HCT116 (cell line): ENCODE results near the gene SPATA2L. TPM values are rescaled to one million over a fixed set of nuclear protein-coding genes. Genes with fewer than 3 reads are reported as not detected.
"Not testable (repeated sequence)": the region's sequence is repeated elsewhere in the genome, so short reads cannot be mapped to it uniquely, and the experiment has no call there.

ENCODE experiments used
- ATAC-seq: fragments of 200-7000 bp; cut with Tn5 transposase; 2 replicates; pipeline ENCODE4 v1.9.1; 2020; ENCODE audit warnings: mild to moderate bottlenecking, moderate library complexity
- BruUV-seq: library from RNA; stranded (reverse); fragments of 400-500 nt; replicated peaks from 2 replicates; lab custom pipeline; 2021; lab: Mats Ljungman, UMichigan
- CTCF ChIA-PET: fragments of 300-600 bp; sonication (Branson Sonifier 250); formaldehyde crosslinking; loops from one replicate; lab custom pipeline; 2021; ENCODE audit warnings: antibody characterized with exemption; lab: Charles Lee
- POLR2A ChIA-PET: fragments of 300-600, 350-600 bp; sonication (Branson Sonifier 250); formaldehyde crosslinking; loops from one replicate; lab custom pipeline; 2021; ENCODE audit warnings: antibody characterized with exemption; lab: Charles Lee
- RAD21 ChIA-PET, 2 experiments: fragments of 300-600 bp; sonication (Branson Sonifier 250); formaldehyde crosslinking; loops; one replicate each; lab custom pipeline; 2023; ENCODE audit warnings: low total read pairs in 2 of 2; ENCODE audit not compliant: uncharacterized antibody in 2 of 2, unreplicated experiment in 2 of 2, low non-redundant PET in 1 of 2; lab: Charles Lee
- DNase-seq: peaks from one replicate; pipeline ENCODE4 v3.0.0-alpha.2; 2010; ENCODE audit warnings: low read depth, low spot score
- H2AFZ ChIP-seq: fragments of 200-600 bp; shearing (Covaris generic), sonication (generic); 2 replicates; pipeline ENCODE4 v1.6.1; 2017; ENCODE audit warnings: low read depth, mixed run types, mixed read lengths, antibody characterized with exemption, low read length; ENCODE audit not compliant: poor library complexity, severe bottlenecking
- H3K27ac ChIP-seq: 2 replicates; pipeline ENCODE4 v1.5.1; 2012; ENCODE audit warnings: low read depth, low read length
- H3K27me3 ChIP-seq: fragments of 200-600 bp; sonication (generic); 2 replicates; pipeline ENCODE4 v1.6.1; 2016; ENCODE audit warnings: mixed run types, low read length, mixed read lengths; ENCODE audit not compliant: insufficient read depth
- H3K36me3 ChIP-seq, 2 experiments: fragments of 200-500 bp in 1 of 2; fragments of 200-600 bp in 1 of 2; sonication (Bioruptor generic) in 1 of 2; sonication (generic) in 1 of 2; 2 replicates each; pipeline versions ENCODE4 v1.5.1 to v1.6.1; 2014 to 2016; ENCODE audit warnings: low read length in 2 of 2, inconsistent platforms in 1 of 2, mixed read lengths in 1 of 2, mixed run types in 1 of 2; ENCODE audit not compliant: insufficient read depth in 2 of 2, control insufficient read depth in 1 of 2
- H3K4me1 ChIP-seq, 2 experiments: fragments of 200-600 bp in 1 of 2; sonication (generic) in 1 of 2; 2 replicates each; pipeline versions ENCODE4 v1.5.1 to v1.6.1; 2012 to 2017; ENCODE audit warnings: low read length in 2 of 2, inconsistent platforms in 1 of 2, mild to moderate bottlenecking in 1 of 2, mixed read lengths in 1 of 2, mixed run types in 1 of 2, moderate library complexity in 1 of 2; ENCODE audit not compliant: insufficient read depth in 2 of 2, control insufficient read depth in 1 of 2
- H3K4me2 ChIP-seq: fragments of 200-600 bp; sonication (generic); 2 replicates; pipeline ENCODE4 v1.6.1; 2017; ENCODE audit warnings: mixed run types, low read length, mixed read lengths
- H3K4me3 ChIP-seq, 2 experiments: fragments of 200-600 bp in 1 of 2; sonication (generic) in 1 of 2; replicated peaks in 1 of 2; 2 replicates each; pipeline ENCODE4 v1.5.1; 2011 to 2016; ENCODE audit warnings: low read length in 2 of 2, control low read depth in 1 of 2, low read depth in 1 of 2, mild to moderate bottlenecking in 1 of 2, mixed read lengths in 1 of 2, mixed run types in 1 of 2
- H3K79me2 ChIP-seq: fragments of 200-600 bp; sonication (generic); 2 replicates; pipeline ENCODE4 v1.6.1; 2017; ENCODE audit warnings: mild to moderate bottlenecking, mixed run types, low read length, moderate library complexity, mixed read lengths; ENCODE audit not compliant: insufficient read depth
- H3K9ac ChIP-seq: fragments of 200-600 bp; sonication (generic); 2 replicates; pipeline ENCODE4 v1.6.1; 2016; ENCODE audit warnings: low read length, mixed read lengths
- H3K9me2 ChIP-seq: fragments of 200-600 bp; sonication (generic), shearing (Covaris generic); 2 replicates; pipeline ENCODE4 v1.6.1; 2017; ENCODE audit warnings: mixed run types, mild to moderate bottlenecking, moderate library complexity; ENCODE audit not compliant: insufficient read depth
- H3K9me3 ChIP-seq, 2 experiments: fragments of 200-500 bp in 1 of 2; fragments of 200-600 bp in 1 of 2; sonication (Bioruptor generic) in 1 of 2; sonication (generic) in 1 of 2; 2 replicates each; pipeline ENCODE4 v1.6.1; 2014 to 2017; ENCODE audit warnings: low read length in 2 of 2, mixed read lengths in 2 of 2, inconsistent platforms in 1 of 2, low read depth in 1 of 2, mild to moderate bottlenecking in 1 of 2, mixed run types in 1 of 2, moderate library complexity in 1 of 2; ENCODE audit not compliant: control insufficient read depth in 1 of 2, insufficient read depth in 1 of 2
- H4K20me1 ChIP-seq: fragments of 200-600 bp; sonication (generic), shearing (Covaris generic); 2 replicates; pipeline ENCODE4 v1.6.1; 2017; ENCODE audit warnings: mixed run types, mild to moderate bottlenecking, moderate library complexity; ENCODE audit not compliant: insufficient read depth
- CBX3 ChIP-seq: IDR thresholded peaks from 2 replicates; pipeline ENCODE4 v1.6.1; 2012; ENCODE audit warnings: low read depth
- FOSL1 ChIP-seq: IDR thresholded peaks from 2 replicates; pipeline ENCODE4 v1.6.1; 2012; ENCODE audit warnings: low read depth
- JUND ChIP-seq: IDR thresholded peaks from 2 replicates; pipeline ENCODE4 v1.6.1; 2012
- POLR2A ChIP-seq: IDR thresholded peaks from 2 replicates; pipeline ENCODE4 v1.7.0; 2011; ENCODE audit warnings: borderline replicate concordance; ENCODE audit not compliant: insufficient read depth, insufficient read length; ENCODE audit errors: extremely low read depth
- SRF ChIP-seq: IDR thresholded peaks from 2 replicates; pipeline ENCODE4 v1.6.1; 2012; ENCODE audit warnings: low read depth
- intact Hi-C: fragments of 100-400 bp; cut with micrococcal nuclease; formaldehyde crosslinking; loops from 2 replicates; pipeline ENCODE4 v1.10.0; 2022
- total RNA-seq: library from RNA; stranded (reverse); gene quantifications from one replicate; pipeline ENCODE4 v1.2.1, GENCODE V29; 2021; ENCODE audit not compliant: unreplicated experiment
- TF ChIP-seq, protein P1 (sequence below), 3 experiments: fragments of 200-600 bp in 1 of 3; sonication (generic) in 1 of 3; IDR thresholded peaks in 2 of 3; conservative IDR thresholded peaks in 1 of 3; 2 replicates each; pipeline ENCODE4 v1.5.1; 2012 to 2017; ENCODE audit warnings: low read depth in 2 of 3, low read length in 2 of 3, antibody characterized with exemption in 1 of 3, borderline replicate concordance in 1 of 3, control low read depth in 1 of 3, mild to moderate bottlenecking in 1 of 3, mixed read lengths in 1 of 3, mixed run types in 1 of 3, moderate library complexity in 1 of 3; ENCODE audit not compliant: insufficient read depth in 1 of 3
- TF ChIP-seq, protein P2 (sequence below): IDR thresholded peaks from 2 replicates; pipeline ENCODE4 v1.6.1; 2011; ENCODE audit warnings: mild to moderate bottlenecking, low read length, moderate library complexity; ENCODE audit not compliant: insufficient replicate concordance; ENCODE audit errors: extremely low read depth

The SPATA2L gene
- total RNA-seq, 1 experiment from 2014 or later, result 50.5 TPM

DNA sequence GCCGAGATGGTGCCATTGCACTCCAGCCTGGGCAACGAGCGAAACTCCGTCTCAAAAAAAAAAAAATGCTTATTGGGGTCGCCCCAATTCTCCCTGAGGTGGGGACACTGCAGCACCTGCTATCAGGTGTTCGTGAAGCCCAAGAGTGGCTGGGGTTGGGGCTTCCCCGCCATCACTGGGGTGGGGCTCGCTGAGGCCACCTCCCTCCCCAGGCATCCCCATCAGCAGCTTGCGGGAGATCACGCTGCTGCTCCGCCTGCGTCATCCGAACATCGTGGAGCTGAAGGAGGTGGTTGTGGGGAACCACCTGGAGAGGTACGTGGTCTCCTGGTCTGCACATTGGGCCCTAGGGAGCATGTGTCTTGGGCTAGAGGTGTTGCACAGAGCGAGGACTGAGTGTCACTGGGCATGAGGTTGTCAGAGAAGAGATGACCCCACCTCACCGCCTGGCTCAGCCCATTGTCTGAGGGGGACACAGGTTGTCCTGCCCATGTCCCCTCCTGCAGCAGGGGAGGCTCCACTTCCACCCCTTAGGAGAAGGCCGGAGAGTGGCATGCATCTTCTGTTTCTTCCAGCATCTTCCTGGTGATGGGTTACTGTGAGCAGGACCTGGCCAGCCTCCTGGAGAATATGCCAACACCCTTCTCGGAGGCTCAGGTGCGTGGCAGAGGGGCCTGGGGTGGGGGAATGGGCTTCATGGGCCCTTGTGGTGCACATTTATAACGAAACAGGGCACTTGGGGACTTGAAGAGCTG is 10.1 kb downstream of the SPATA2L start:
- Histone ChIP-seq H2AFZ (no peak overlapping the region), H4K20me1 (no peaks in the 10 kb centered on the region), H3K27me3 (no peaks in the 10 kb centered on the region), H3K4me1 (peaks cover 7 to 13% of the 10 kb centered on the region in 2 experiments), H3K36me3 (peaks cover 27 to 57% of the 10 kb centered on the region in 2 experiments; a peak in 3 of 4 replicates), H3K4me2 (no peak overlapping the region), H3K4me3 (no peak overlapping the region), H3K27ac (no peak overlapping the region), H3K9me3 (no peaks in the 10 kb centered on the region), H3K9me2 (no peaks in the 10 kb centered on the region), H3K9ac (no peak overlapping the region), H3K79me2 (peaks cover 30% of the 10 kb centered on the region)
- ChIA-PET CTCF (no interaction called here), RAD21 (interaction anchor here in 1 of 2 experiments (0.7 kb wide), 1 partner anchor 231 kb away, joined by 3 read pairs; no protein-coding TSS in a partner anchor), POLR2A (no interaction called here)
- intact Hi-C loops, result no loop called here
- BruUV-seq, result no TSS peak
- DNase-seq, result no peak
- TF ChIP-seq FOSL1, result no peak
- ATAC-seq, result no peak

DNA sequence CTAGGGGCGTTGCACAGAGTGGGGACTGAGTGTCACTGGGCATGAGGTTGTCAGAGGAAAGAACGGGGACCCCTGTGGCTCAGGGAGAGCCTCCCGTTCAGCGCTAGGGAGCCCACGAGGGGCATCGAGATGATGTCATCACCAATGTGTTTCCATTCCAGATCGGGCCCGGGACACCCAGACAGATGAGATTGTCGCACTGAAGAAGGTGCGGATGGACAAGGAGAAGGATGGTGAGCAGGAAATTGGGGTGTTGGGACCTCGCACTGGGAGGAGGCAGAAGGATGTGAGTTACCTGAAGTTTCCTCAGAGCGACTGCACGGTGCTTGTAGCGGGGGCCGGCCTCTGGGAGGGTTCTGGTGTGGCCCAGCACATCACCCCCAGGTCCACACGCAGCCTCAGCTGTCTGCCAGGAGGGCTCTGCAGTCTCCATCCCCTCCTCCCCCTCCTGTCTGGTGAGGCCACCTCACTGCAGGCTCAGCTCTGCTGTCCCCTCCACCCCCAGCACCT is 11.1 kb downstream of the SPATA2L start:
- intact Hi-C loops, result no loop called here
- Histone ChIP-seq H3K9me2 (no peaks in the 10 kb centered on the region), H4K20me1 (no peaks in the 10 kb centered on the region), H3K4me3 (no peak overlapping the region), H3K27ac (no peak overlapping the region), H3K9me3 (no peaks in the 10 kb centered on the region; a peak in 1 of 4 replicates), H3K79me2 (peaks cover 30% of the 10 kb centered on the region), H3K4me2 (no peak overlapping the region), H3K4me1 (peaks cover 9 to 20% of the 10 kb centered on the region in 2 experiments), H3K9ac (no peak overlapping the region), H3K27me3 (no peaks in the 10 kb centered on the region), H3K36me3 (peaks cover 27 to 63% of the 10 kb centered on the region in 2 experiments; a peak in 3 of 4 replicates), H2AFZ (no peak overlapping the region)
- POLR2A ChIA-PET, result no interaction called here
- DNase-seq, result no peak
- BruUV-seq, result no TSS peak
- RAD21 ChIA-PET, result interaction anchor here in 1 of 2 experiments (0.7 kb wide), 1 partner anchor 232 kb away, joined by 3 read pairs; no protein-coding TSS in a partner anchor
- CTCF ChIA-PET, result no interaction called here
- ATAC-seq, result no peak
- TF ChIP-seq SRF (no peak), FOSL1 (no peak), JUND (no peak), POLR2A (no peak), CBX3 (no peak)
- TF ChIP-seq, protein P1, sequence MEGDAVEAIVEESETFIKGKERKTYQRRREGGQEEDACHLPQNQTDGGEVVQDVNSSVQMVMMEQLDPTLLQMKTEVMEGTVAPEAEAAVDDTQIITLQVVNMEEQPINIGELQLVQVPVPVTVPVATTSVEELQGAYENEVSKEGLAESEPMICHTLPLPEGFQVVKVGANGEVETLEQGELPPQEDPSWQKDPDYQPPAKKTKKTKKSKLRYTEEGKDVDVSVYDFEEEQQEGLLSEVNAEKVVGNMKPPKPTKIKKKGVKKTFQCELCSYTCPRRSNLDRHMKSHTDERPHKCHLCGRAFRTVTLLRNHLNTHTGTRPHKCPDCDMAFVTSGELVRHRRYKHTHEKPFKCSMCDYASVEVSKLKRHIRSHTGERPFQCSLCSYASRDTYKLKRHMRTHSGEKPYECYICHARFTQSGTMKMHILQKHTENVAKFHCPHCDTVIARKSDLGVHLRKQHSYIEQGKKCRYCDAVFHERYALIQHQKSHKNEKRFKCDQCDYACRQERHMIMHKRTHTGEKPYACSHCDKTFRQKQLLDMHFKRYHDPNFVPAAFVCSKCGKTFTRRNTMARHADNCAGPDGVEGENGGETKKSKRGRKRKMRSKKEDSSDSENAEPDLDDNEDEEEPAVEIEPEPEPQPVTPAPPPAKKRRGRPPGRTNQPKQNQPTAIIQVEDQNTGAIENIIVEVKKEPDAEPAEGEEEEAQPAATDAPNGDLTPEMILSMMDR (IDR thresholded peaks at IDR 0.05 in 2 of 3, conservative IDR thresholded peaks at IDR 0.05 in 1 of 3; ENCODE audit: borderline replicate concordance in 1 of 3, insufficient read depth in 1 of 3, low read depth in 2 of 3, low read length in 2 of 3), result no peak
- TF ChIP-seq, protein P2, sequence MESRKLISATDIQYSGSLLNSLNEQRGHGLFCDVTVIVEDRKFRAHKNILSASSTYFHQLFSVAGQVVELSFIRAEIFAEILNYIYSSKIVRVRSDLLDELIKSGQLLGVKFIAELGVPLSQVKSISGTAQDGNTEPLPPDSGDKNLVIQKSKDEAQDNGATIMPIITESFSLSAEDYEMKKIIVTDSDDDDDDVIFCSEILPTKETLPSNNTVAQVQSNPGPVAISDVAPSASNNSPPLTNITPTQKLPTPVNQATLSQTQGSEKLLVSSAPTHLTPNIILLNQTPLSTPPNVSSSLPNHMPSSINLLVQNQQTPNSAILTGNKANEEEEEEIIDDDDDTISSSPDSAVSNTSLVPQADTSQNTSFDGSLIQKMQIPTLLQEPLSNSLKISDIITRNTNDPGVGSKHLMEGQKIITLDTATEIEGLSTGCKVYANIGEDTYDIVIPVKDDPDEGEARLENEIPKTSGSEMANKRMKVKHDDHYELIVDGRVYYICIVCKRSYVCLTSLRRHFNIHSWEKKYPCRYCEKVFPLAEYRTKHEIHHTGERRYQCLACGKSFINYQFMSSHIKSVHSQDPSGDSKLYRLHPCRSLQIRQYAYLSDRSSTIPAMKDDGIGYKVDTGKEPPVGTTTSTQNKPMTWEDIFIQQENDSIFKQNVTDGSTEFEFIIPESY, result no peak

DNA sequence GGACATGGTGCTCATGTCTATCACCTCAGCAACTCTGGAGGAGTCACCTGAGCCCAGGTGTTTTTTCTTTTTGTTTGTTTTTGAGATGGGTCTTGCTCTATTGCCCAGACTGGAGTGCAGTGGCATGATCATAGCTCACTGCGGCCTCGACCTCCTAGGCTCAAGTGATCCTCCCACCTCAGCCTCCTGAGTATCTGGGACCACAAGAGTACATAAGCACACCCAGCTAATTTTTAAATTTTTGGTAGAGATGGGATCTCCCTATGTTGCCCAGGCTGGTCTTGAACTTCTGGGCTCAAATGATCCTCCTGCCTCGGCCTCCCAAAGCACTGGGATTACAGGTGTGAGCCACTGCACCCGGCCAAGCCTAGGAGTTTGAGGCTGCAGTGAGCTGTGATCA is 11.9 kb downstream of the SPATA2L start:
- intact Hi-C loops, H3K27ac ChIP-seq, RAD21 ChIA-PET, DNase-seq, H3K4me2 ChIP-seq, H3K27me3 ChIP-seq, BruUV-seq, H2AFZ ChIP-seq, H3K9ac ChIP-seq, H3K4me3 ChIP-seq, ATAC-seq, POLR2A ChIA-PET, H3K9me2 ChIP-seq, H4K20me1 ChIP-seq, H3K9me3 ChIP-seq: not testable (repeated sequence)
- Histone ChIP-seq H3K36me3 (peaks cover 27 to 65% of the 10 kb centered on the region in 2 experiments; a peak in 3 of 4 replicates), H3K79me2 (peaks cover 30% of the 10 kb centered on the region), H3K4me1 (peaks cover 9 to 20% of the 10 kb centered on the region in 2 experiments)
- CTCF ChIA-PET, result interaction anchor here (1.1 kb wide), 1 partner anchor 11 kb away, joined by 3 read pairs; no protein-coding TSS in a partner anchor
